22Rv1 (cell line): ENCODE measurements around the gene DSCAM.

Source experiments
- H3K27ac ChIP-seq: fragments of 450-650 bp; 2 replicates; pipeline ENCODE4 v1.5.1; 2017
- ZFX ChIP-seq: fragments of 450-650 bp; IDR thresholded peaks from 2 replicates; pipeline ENCODE4 v1.6.1; 2017; ENCODE audit warnings: antibody characterized with exemption, borderline replicate concordance
- TF ChIP-seq, protein P1 (sequence below): fragments of 450-650 bp; IDR thresholded peaks from 2 replicates; pipeline ENCODE4 v1.5.1; 2017; ENCODE audit warnings: mild to moderate bottlenecking

Gene DSCAM

DNA sequence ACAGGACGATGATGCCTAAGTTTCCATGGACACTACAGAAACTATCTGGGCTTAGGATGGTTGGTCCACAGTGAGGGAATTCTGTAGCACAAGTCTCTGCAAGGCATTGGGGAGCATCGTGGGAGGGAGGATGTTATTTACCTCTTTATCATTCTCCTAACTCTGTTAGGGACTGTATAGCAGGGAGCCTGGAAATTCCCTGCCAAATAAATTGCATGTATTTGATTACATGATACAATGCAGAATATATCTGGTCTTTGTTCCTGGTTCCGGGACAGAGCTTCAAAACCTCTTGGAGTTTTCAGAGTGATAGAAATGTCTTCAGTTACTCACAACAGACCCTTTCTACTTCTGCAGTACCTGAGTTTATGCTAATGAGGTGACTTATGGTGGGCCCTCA is 593.8 kb downstream of the DSCAM start:
- TF ChIP-seq ZFX: no peak
- TF ChIP-seq, protein P1, sequence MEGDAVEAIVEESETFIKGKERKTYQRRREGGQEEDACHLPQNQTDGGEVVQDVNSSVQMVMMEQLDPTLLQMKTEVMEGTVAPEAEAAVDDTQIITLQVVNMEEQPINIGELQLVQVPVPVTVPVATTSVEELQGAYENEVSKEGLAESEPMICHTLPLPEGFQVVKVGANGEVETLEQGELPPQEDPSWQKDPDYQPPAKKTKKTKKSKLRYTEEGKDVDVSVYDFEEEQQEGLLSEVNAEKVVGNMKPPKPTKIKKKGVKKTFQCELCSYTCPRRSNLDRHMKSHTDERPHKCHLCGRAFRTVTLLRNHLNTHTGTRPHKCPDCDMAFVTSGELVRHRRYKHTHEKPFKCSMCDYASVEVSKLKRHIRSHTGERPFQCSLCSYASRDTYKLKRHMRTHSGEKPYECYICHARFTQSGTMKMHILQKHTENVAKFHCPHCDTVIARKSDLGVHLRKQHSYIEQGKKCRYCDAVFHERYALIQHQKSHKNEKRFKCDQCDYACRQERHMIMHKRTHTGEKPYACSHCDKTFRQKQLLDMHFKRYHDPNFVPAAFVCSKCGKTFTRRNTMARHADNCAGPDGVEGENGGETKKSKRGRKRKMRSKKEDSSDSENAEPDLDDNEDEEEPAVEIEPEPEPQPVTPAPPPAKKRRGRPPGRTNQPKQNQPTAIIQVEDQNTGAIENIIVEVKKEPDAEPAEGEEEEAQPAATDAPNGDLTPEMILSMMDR: no peak
- no peak overlapping the region for H3K27ac ChIP-seq

- TF ChIP-seq, protein P1: no peak
- no peak for TF ChIP-seq ZFX
- H3K27ac ChIP-seq: no peak overlapping the region
Measured at GRCh38 chr21:40250514-40251294, 596.3 kb downstream of the DSCAM start.

DNA sequence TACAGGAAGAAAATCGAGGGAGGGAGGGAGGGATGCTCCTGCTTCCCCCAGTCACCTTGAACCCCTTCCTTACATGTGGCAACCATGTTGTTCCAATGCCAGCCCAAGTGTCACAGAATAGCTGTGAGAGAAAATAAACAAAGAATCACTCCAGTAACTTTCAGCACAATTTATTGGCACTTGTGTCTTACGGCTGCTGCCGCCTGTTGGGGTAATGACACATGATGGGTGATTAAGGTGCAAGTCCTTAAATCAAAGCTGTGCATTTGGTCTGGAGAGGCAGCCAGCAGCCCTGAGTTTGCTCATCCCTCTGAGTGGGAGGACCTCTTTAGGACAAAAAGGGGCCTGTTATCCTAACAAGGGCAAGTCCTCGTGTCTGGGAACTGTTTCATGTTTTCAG is 602.0 kb downstream of the DSCAM start:
- no peak for TF ChIP-seq ZFX
- TF ChIP-seq, protein P1: no peak
- H3K27ac ChIP-seq: no peak overlapping the region

DNA sequence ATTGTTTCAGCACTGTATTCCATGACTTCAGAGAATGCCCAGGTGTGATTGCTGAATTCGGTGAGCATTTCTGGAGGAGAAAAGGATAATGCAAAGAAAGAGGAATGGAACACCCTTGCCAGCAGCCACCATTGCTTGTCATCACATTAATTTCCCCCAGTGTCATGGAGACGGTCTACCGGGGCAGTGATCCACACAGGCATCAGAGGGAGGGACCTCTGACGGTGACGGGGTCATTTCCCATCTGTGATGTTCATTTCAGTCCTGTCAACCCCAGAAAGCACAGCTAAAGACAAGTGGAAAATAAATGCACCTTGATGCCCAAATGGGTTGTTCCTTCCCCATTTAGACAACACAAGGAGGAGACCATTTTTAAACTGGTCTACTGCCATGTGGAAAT is 603.3 kb downstream of the DSCAM start:
- H3K27ac ChIP-seq: no peak overlapping the region
- TF ChIP-seq, protein P1: no peak
- TF ChIP-seq ZFX: no peak

DNA sequence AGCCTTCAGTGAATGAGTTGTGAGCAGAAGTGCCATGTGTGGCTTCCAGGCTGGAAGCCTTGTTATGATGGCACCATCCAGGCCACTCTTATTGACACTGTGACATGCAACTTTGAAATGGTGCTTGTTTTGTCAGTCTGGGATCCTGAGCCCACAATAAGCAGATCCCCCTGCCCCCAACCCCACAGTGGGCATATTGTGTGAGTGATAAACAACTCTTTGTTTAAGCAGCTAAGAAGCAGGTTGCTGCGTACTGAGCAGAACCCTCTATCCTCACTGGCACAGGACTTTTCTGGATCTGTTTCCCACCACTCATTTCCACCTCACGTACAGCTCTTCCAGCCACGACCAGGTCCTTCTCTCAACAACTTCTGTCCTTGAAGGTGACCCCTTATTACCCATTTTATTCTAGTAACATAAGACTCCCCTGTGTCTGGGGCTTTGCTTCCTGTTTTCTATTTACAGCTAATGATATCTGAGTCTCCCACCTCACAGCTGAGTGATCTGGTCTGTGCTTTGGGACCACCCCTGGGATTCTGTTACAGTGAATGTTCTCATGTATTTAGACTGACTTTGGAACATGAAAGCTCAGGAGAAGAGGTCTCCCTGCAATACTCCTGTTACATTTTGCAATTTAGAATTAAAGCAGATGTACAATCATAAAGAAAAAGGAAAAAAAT is 604.2 kb downstream of the DSCAM start:
- H3K27ac ChIP-seq: no peak overlapping the region
- TF ChIP-seq ZFX: no peak
- TF ChIP-seq, protein P1: no peak

DNA sequence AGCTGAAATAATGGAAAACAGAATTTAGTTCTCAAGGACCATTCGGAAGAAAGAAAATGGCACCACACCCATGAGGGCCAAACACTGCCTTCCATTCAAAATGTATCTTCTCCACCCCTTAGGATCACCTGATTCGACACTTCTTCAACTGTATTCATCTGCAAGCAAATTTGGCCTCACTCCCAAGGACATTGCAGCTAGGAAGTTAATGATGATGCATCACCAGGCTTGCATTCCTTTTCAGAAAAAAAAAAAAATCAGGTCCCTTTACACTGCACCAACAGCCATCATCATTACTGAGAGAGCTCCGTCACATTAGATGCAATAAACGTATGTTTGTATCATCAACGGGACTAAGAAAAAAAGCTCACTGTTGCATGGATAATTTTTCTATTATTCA is 611.4 kb downstream of the DSCAM start:
- no peak for TF ChIP-seq ZFX
- TF ChIP-seq, protein P1: no peak
- no peak overlapping the region for H3K27ac ChIP-seq

DNA sequence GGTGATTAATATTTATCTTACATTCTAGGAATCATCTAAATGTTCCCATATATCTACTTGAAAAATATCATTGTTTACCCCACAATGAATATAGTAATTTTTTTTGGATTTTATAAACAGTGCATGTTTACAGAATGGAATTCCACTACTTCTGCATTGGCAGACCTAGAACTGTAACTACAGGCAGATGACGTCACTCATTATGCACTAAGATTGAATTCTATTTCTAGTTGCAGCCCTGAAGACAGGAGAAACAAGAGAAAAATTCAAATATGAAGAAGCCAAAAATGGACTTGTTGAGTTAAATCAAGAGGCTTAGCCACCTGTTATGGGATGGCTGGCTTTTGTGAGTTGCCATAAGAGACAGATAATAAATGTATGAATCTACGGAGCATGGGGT is 615.0 kb downstream of the DSCAM start:
- H3K27ac ChIP-seq: no peak overlapping the region
- TF ChIP-seq ZFX: no peak
- TF ChIP-seq, protein P1: no peak
